GM12892 (cell line): Measurements from ENCODE around the gene GFRA4.
"Not testable (repeated sequence)": the region's sequence is repeated elsewhere in the genome, so short reads cannot be mapped to it uniquely, and the experiment has no call there.

Experiments
- DNase-seq: peaks from one replicate; pipeline ENCODE4 v3.0.0; 2011; ENCODE audit not compliant: insufficient read length
- FAIRE-seq: peaks from 2 replicates; lab custom pipeline; 2011; peaks lifted over from hg19 to GRCh38; lab: Jason Lieb, UNC
- POLR2A ChIP-seq: IDR thresholded peaks from 2 replicates; pipeline ENCODE4 v1.6.1; 2011; ENCODE audit warnings: low read depth, low read length, control low read depth
- POLR2AphosphoS5 ChIP-seq: IDR thresholded peaks from 2 replicates; pipeline ENCODE4 v1.6.1; 2011; ENCODE audit warnings: low read depth, low read length, control low read depth
- TAF1 ChIP-seq: IDR thresholded peaks from 2 replicates; pipeline ENCODE4 v1.6.1; 2011; ENCODE audit warnings: low read depth, mild to moderate bottlenecking, control low read depth, low read length, borderline replicate concordance

The GFRA4 gene

DNA sequence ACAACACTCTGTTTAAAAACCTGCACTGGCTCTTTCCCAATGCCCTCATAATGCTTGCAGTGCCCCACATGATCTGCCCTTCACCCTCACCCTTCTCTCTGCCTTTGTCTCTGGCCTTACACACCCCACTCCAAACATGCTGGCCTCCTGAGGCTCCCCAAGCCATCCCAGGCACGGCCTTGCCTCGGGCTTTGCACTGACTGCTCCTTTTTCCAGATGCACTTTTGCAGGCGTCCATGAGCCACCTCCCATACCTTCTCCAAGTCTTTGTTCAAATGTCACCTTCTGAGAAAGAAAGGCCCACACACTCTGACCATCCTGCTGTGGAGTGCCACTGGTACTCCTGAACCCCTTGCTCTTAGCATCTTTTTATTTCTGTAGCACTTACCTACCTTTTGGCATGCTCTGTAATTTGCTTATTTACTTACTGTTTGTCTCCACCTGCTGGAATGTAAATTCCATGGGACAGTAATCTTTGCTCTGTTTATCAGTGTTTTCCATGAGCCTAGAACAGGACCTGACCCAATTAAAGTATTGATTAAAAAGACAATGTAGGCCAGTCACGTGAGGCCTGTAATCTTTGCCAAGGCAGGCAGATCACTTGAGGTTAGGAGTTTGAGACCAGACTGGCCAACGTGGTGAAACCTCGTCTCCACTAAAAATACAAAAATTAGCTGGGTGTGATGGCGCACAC, 30.7 kb downstream of the GFRA4 start:
- FAIRE-seq (no peak), DNase-seq (no peak)
- no peak for TF ChIP-seq POLR2A
- no peak for TF ChIP-seq TAF1
- no peak for TF ChIP-seq POLR2AphosphoS5

DNA sequence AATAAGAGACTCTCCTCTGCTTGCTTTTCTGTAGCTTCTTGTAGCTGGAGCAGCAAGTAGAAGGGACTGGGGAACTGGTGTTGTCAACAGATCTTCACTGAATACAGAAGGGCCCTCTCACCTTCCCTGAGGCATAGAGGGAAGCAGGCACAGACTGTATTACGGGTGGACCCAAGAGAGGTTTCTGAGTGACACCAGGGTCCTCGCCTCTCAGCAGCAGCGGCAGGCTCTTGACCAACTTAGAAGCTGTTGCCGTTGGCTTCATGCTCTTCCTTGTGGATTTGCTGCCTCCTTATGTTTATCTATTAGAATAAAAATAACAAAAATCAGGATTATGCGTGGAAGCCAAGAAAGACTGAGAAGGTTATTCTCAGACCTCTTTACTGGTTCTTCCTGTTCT, 31.7 kb downstream of the GFRA4 start:
- DNase-seq, result no peak
- TF ChIP-seq TAF1, result no peak
- TF ChIP-seq POLR2AphosphoS5, result no peak
- no peak for TF ChIP-seq POLR2A
- FAIRE-seq, result no peak

DNA sequence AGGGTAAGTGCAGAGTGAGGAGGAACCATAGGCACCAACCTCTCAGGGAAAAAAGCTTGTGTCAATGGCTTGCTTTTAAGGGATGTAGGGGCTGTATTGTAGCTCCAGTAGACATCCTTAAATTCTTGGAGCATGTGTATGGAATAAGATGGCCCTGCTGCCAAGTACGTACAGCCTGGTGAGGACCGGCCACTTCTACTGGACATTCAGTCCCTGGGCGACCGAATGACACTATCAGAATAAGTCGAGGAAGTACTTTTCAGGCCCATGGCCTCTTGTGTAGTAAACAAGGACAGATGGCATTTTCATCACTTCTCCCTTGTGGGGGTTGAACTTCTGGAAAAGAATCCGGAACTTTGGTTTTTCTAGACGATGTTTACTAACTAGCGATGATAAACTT, 32.8 kb downstream of the GFRA4 start:
- FAIRE-seq (no peak), DNase-seq (no peak)
- no peak for TF ChIP-seq POLR2A
- no peak for TF ChIP-seq TAF1
- TF ChIP-seq POLR2AphosphoS5, result no peak

DNA sequence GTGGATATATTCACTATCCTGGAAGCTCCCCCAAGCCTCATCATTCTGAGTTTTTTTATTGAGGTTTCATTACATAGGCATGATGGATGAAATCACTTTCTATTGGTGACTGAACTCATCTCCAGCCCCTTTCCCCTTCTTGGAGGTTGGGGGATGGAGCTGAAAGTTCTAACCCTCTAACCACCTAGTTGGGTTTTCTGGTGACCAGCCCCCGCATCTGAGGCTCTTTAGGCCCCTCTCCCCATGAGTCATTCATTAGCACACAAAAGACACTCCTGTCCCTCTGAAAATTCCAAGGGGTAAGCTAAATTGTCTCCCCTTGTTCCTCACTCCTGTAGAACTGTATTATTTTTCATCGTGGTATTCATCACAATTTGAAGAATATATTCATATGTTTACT, 33.3 kb downstream of the GFRA4 start:
- DNase-seq, result no peak
- no peak for FAIRE-seq
- no peak for TF ChIP-seq POLR2A
- no peak for TF ChIP-seq POLR2AphosphoS5
- TF ChIP-seq TAF1, result no peak

- DNase-seq (no peak), FAIRE-seq (no peak)
- TF ChIP-seq TAF1 (no peak), POLR2A (no peak), POLR2AphosphoS5 (no peak)
These were observed 34.5 kb downstream of the GFRA4 start for GRCh38 chr20:3628502-3629314.

DNA sequence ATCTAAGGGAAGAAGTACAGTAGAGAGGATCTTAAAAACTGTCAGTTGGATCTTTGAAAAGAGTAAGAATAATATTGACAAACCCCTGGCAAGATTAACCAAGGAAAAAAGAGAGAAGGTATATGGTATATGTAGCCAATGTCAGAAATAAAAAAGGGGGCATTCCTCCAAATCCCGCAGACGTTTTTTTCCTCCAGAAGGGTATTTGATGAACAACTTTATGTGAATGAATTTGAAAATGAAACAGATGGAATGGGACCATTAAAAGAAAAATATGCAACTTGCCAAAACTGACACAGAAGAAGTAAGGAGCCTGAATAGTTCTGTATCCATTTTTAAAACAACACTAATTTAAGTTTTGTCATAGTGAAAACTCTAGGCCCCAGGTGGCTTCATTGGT, 35.7 kb downstream of the GFRA4 start:
- DNase-seq (no peak), FAIRE-seq (no peak)
- TF ChIP-seq TAF1 (no peak), POLR2AphosphoS5 (no peak), POLR2A (no peak)

- DNase-seq, result no peak
- TF ChIP-seq POLR2AphosphoS5, result no peak
- no peak for TF ChIP-seq TAF1
- TF ChIP-seq POLR2A, result no peak
- no peak for FAIRE-seq
These were observed 40.8 kb downstream of the GFRA4 start for GRCh38 chr20:3622406-3622805.

GRCh38 chr20:3621111-3621510, 42.1 kb downstream of the GFRA4 start:
- no peak for FAIRE-seq
- TF ChIP-seq TAF1 (no peak), POLR2A (no peak), POLR2AphosphoS5 (no peak)
- no peak for DNase-seq

- TF ChIP-seq TAF1, result no peak
- no peak for TF ChIP-seq POLR2AphosphoS5
- TF ChIP-seq POLR2A, result no peak
- no peak for DNase-seq
- FAIRE-seq, result no peak
These were observed 46.9 kb downstream of the GFRA4 start for GRCh38 chr20:3616250-3616649.

GRCh38 chr20:3615171-3615840, 47.9 kb downstream of the GFRA4 start:
- DNase-seq, FAIRE-seq: not testable (repeated sequence)

GRCh38 chr20:3614466-3614865, 48.7 kb downstream of the GFRA4 start:
- FAIRE-seq (no peak), DNase-seq (no peak)
- no peak for TF ChIP-seq POLR2AphosphoS5
- TF ChIP-seq TAF1, result no peak
- no peak for TF ChIP-seq POLR2A

DNA sequence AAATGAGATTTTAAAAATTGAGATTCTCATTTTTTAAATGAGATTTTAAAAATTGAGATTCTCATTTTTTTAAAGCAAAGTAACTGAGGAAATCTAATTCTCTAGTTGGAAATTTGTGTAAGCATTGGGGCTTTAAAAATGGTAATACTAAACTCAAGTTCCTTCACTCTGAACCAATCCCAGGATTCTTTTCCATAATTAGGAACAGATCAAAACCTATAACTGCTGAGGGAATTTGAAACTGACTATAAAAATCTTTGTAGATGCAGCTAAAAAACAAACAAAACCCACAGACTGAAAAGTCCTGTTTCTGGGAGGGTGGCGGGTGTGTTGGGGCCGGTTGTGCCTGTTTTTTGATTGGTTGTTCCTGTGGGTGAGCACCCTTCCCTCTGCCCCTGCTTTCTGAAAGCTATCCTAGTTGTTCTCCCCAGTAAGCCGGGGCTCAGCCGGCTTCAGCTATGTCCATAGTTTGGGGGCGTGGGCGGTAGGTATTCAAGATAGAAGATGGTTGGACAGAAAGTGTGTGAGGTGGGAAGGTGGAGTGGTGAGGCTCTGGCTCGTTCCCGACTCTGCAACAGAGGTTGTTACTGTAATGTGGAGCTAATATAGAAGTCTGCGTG, 49.3 kb downstream of the GFRA4 start:
- DNase-seq (no peak), FAIRE-seq (no peak)

More for the DNA sequence above, 49.3 kb downstream of the GFRA4 start:
- TF ChIP-seq POLR2AphosphoS5 (no peak), POLR2A (no peak), TAF1 (no peak)
